ENCODE measurements around the gene SUMO3. TPM values are rescaled to one million over a fixed set of nuclear protein-coding genes. Genes with fewer than 3 reads are reported as not detected.

Gene SUMO3
- total and polyA plus RNA-seq, 2 of the 13 experiments (the other 11 are each of a cell fraction or from before 2014, with no cell fraction given): 51.4 to 92.4 TPM

DNA sequence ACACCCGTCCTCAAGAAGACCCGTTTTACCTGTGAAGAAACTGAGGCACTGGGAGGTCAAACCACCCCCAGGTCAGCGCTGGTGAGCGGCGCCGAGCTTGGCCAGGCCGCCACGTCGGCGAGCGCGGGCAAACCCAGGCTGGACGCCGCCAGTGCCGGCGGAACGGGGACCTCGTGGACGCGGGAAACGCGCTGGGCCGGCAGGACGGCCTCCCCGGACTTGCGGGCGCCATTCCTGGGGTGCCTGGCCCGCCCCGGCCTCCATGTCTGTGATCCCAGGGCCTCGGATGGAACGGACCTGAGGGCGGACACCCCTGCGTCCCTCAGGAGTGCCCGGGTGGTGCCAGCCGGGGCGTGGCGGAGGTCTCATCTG is 764 bp upstream of the SUMO3 start (continued):
- TF ChIP-seq, protein P1, sequence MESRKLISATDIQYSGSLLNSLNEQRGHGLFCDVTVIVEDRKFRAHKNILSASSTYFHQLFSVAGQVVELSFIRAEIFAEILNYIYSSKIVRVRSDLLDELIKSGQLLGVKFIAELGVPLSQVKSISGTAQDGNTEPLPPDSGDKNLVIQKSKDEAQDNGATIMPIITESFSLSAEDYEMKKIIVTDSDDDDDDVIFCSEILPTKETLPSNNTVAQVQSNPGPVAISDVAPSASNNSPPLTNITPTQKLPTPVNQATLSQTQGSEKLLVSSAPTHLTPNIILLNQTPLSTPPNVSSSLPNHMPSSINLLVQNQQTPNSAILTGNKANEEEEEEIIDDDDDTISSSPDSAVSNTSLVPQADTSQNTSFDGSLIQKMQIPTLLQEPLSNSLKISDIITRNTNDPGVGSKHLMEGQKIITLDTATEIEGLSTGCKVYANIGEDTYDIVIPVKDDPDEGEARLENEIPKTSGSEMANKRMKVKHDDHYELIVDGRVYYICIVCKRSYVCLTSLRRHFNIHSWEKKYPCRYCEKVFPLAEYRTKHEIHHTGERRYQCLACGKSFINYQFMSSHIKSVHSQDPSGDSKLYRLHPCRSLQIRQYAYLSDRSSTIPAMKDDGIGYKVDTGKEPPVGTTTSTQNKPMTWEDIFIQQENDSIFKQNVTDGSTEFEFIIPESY (CRISPR knock-in tag; IDR thresholded peaks at IDR 0.05): peak; percentile 28; the same call in 1 of the 2 replicates
- 0 out of 2 replicates have a peak, but pooled peaks have one; percentile 26 for TF ChIP-seq ZNF329 (CRISPR knock-in tag; IDR thresholded peaks at IDR 0.05; ENCODE audit: low read depth)
- TF ChIP-seq ZNF232 (CRISPR knock-in tag; IDR thresholded peaks at IDR 0.05; ENCODE audit: borderline replicate concordance): no peak
- TF ChIP-seq NPAS2 (CRISPR knock-in tag; IDR thresholded peaks at IDR 0.05; ENCODE audit: borderline replicate concordance): peak; percentile 60; the same call in 1 of the 2 replicates
- 0 out of 2 replicates have a peak, but pooled peaks have one; percentile 7 for TF ChIP-seq BORCS8-MEF2B (CRISPR knock-in tag; IDR thresholded peaks at IDR 0.05)
- TF ChIP-seq CAMTA2 (CRISPR knock-in tag; IDR thresholded peaks at IDR 0.05; ENCODE audit: borderline replicate concordance): 0 out of 2 replicates have a peak, but pooled peaks have one; percentile 38
- TF ChIP-seq ZNF274 (CRISPR knock-in tag; IDR thresholded peaks at IDR 0.05): no peak; the same call in 1 of the 2 replicates
- no peak for TF ChIP-seq RBFOX2 (IDR thresholded peaks at IDR 0.05; ENCODE audit: low read depth, low read length)
- TF ChIP-seq, protein P2, sequence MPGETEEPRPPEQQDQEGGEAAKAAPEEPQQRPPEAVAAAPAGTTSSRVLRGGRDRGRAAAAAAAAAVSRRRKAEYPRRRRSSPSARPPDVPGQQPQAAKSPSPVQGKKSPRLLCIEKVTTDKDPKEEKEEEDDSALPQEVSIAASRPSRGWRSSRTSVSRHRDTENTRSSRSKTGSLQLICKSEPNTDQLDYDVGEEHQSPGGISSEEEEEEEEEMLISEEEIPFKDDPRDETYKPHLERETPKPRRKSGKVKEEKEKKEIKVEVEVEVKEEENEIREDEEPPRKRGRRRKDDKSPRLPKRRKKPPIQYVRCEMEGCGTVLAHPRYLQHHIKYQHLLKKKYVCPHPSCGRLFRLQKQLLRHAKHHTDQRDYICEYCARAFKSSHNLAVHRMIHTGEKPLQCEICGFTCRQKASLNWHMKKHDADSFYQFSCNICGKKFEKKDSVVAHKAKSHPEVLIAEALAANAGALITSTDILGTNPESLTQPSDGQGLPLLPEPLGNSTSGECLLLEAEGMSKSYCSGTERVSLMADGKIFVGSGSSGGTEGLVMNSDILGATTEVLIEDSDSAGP (CRISPR knock-in tag; IDR thresholded peaks at IDR 0.05; ENCODE audit: borderline replicate concordance): peak; percentile 33; the same call in 1 of the 2 replicates
- TF ChIP-seq ZBTB7A (CRISPR knock-in tag; IDR thresholded peaks at IDR 0.05): no peak
- TF ChIP-seq ZSCAN29 (CRISPR knock-in tag; conservative IDR thresholded peaks at IDR 0.05): no peak
